Lung (tissue), 12 donors: ENCODE results near the gene OR10G7. TPM values are rescaled to one million over a fixed set of nuclear protein-coding genes. Genes with fewer than 3 reads are reported as not detected.

Experiments used
- ATAC-seq: fragments of 200-7000 bp; cut with Tn5 transposase; one replicate; pipeline ENCODE4 v1.9.1; 2020; ENCODE audit warnings: moderate number of reproducible peaks; ENCODE audit not compliant: insufficient read depth, low FRiP score
- DNase-seq, 3 donors: peaks; one replicate each; pipeline ENCODE4 v3.0.0-alpha.2; 2013 to 2017
- H3K27ac ChIP-seq, 2 donors: one replicate each; pipeline ENCODE4 v1.5.1; 2013; ENCODE audit warnings: mild to moderate bottlenecking in 2 of 2, moderate library complexity in 2 of 2, control low read depth in 1 of 2, inconsistent platforms in 1 of 2, low read depth in 1 of 2, low read length in 1 of 2
- H3K27me3 ChIP-seq, 3 donors: one replicate each; pipeline ENCODE4 v1.5.1; 2013; ENCODE audit warnings: low read length in 2 of 3; ENCODE audit not compliant: control insufficient read depth in 3 of 3, insufficient read depth in 3 of 3
- H3K36me3 ChIP-seq, 4 donors: one replicate each; pipeline ENCODE4 v1.5.1; 2013; ENCODE audit warnings: low read length in 4 of 4, mild to moderate bottlenecking in 1 of 4, moderate library complexity in 1 of 4; ENCODE audit not compliant: control insufficient read depth in 4 of 4, insufficient read depth in 4 of 4
- H3K4me1 ChIP-seq, 5 donors: one replicate each; pipeline ENCODE4 v1.5.1; 2013; ENCODE audit warnings: low read length in 5 of 5, mild to moderate bottlenecking in 2 of 5, moderate library complexity in 1 of 5; ENCODE audit not compliant: control insufficient read depth in 5 of 5, insufficient read depth in 5 of 5
- H3K4me3 ChIP-seq: one replicate; pipeline ENCODE4 v1.5.1; 2013; ENCODE audit warnings: mild to moderate bottlenecking, control low read depth, moderate library complexity
- H3K9ac ChIP-seq, 2 donors: one replicate each; pipeline ENCODE4 v1.5.1; 2013; ENCODE audit warnings: low read length in 2 of 2, control low read depth in 1 of 2; ENCODE audit not compliant: insufficient read depth in 1 of 2
- H3K9me3 ChIP-seq, 4 donors: one replicate each; pipeline ENCODE4 v1.5.1; 2013; ENCODE audit warnings: low read length in 3 of 4, mild to moderate bottlenecking in 1 of 4, moderate library complexity in 1 of 4; ENCODE audit not compliant: control insufficient read depth in 4 of 4, insufficient read depth in 3 of 4
- WGBS, 2 donors: extraction: QIAGEN DNeasy Blood & Tissue Kit; methylation state at CpG; one replicate each; pipeline ENCODE4 v1.1.7; 2013; 5-methylcytosine and 5-hydroxymethylcytosine counted together
- polyA plus RNA-seq, 2 donors: library from polyadenylated mRNA; stranded (reverse); fragments of 200-250 nt; gene quantifications; one replicate each; pipeline ENCODE4 v1.2.1, GENCODE V29; 2013
- total RNA-seq, 2 donors: library from RNA; depleted of rRNA in 1 of 2; stranded (reverse); fragments of >200 nt in 1 of 2; gene quantifications; one replicate each; pipeline ENCODE4 v1.2.1, GENCODE V29; 2014 to 2021
- TF ChIP-seq, protein P1 (sequence below): IDR thresholded peaks from 2 replicates; pipeline ENCODE4 v1.5.1; 2012; ENCODE audit warnings: mild to moderate bottlenecking; ENCODE audit errors: control extremely low read depth, extremely low read depth
- donor health status: control.
- donor health status: control.
- donor health status: Bipolar disorder and iron deficiency.
- donor health status: healthy.
- donor health status: DM: yes; HTN: yes; CAD: no.

The OR10G7 gene
- total and polyA plus RNA-seq, 4 donors = not detected

DNA sequence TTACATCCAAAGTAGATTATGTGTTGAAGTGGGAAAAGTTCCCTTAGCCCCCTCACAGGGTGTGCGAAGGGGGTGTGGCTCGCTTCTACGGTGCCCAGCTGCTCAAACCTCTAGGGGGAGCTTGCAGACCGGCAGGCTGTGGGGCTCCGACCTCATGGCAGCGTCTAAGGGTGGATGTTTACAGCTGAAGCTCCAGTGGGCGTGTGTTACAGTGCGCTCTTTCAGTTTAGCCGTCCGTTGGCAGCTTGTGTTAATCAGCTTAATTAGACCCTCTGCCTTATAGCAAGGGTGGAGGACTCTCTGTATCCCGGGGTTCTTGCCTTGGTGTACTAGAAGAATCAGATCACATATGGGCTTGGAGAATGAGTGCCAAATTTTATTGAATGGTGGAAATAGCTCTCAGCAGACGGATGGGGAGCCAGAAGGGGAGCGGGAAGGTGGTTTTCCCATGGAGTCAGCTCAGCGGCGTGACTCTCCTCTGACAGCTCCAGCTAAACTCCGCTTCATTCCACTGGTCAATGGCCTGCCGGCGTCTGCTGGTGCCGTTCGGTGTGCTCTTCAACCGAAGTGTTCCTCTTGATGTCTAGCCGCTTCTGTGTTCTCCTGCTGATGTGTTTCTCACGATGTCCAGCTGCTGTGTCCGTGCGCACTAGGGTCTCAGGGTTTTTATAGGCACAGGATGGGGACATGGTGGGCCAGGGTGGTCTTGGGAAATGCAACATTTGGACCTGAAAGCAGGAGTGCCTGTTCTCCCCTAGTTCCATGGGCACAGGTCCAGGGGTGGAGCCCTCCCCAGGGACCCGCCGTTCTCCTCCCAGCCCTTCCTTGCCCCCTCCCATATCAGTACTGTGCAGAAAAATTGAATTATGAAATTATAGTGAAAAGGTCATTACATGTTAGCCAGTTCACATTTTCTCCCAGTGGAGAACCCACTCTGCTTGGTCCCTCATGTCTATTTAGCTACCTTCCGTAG is 28.6 kb upstream of the OR10G7 start:
- TF ChIP-seq, protein P1, sequence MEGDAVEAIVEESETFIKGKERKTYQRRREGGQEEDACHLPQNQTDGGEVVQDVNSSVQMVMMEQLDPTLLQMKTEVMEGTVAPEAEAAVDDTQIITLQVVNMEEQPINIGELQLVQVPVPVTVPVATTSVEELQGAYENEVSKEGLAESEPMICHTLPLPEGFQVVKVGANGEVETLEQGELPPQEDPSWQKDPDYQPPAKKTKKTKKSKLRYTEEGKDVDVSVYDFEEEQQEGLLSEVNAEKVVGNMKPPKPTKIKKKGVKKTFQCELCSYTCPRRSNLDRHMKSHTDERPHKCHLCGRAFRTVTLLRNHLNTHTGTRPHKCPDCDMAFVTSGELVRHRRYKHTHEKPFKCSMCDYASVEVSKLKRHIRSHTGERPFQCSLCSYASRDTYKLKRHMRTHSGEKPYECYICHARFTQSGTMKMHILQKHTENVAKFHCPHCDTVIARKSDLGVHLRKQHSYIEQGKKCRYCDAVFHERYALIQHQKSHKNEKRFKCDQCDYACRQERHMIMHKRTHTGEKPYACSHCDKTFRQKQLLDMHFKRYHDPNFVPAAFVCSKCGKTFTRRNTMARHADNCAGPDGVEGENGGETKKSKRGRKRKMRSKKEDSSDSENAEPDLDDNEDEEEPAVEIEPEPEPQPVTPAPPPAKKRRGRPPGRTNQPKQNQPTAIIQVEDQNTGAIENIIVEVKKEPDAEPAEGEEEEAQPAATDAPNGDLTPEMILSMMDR = no peak
- Histone ChIP-seq H3K4me3 (no peak overlapping the region), H3K9ac (no peak overlapping the region), H3K36me3 (no peaks in the 10 kb centered on the region), H3K9me3 (no peaks in the 10 kb centered on the region), H3K4me1 (peaks cover 0 to 5% (median 0%) of the 10 kb centered on the region in 5 donors), H3K27me3 (peaks cover 0 to 18% (median 12%) of the 10 kb centered on the region in 3 donors), H3K27ac (no peak overlapping the region)
- DNase-seq (peak; percentile 68 to 77 (median 73)), ATAC-seq (peak; percentile 63)
- 29 to 46% methylated on average over 28 of the region's 28 CpGs for WGBS, 2 donors

DNA sequence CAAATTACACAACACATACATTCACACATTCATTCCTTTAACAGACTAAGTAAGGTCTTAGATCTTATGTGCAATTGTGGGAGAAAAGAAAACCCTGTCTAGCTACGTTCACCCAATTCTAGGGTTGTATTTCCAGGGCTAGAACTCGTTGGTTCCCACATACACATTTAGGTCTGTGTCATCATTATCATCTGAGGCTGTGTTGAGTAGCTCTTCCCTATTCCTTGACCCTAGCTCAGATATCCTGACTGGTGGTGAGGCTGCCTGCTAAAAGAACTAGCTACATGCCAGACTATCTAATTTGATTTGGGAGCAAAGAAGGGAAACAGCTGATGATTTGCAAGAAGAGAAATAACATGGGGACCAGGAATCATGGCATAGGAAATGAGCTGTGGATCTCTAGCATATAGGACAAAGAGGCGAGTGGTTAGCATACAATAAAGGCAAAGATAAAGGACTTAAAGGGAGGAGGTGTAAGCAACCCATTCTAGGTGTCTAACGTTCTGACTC is 27.5 kb upstream of the OR10G7 start:
- DNase-seq (no peak), ATAC-seq (no peak)
- Histone ChIP-seq H3K4me3 (no peak overlapping the region), H3K9me3 (peaks cover 0 to under 1% (median 0%) of the 10 kb centered on the region in 4 donors), H3K27me3 (peaks cover 0 to 18% (median 15%) of the 10 kb centered on the region in 3 donors), H3K4me1 (peaks cover 0 to 5% (median 0%) of the 10 kb centered on the region in 5 donors), H3K36me3 (no peaks in the 10 kb centered on the region), H3K27ac (no peak overlapping the region), H3K9ac (no peak overlapping the region)
- TF ChIP-seq, protein P1 = no peak
- 49 to 56% methylated on average over 4 of the region's 4 CpGs for WGBS, 2 donors

DNA sequence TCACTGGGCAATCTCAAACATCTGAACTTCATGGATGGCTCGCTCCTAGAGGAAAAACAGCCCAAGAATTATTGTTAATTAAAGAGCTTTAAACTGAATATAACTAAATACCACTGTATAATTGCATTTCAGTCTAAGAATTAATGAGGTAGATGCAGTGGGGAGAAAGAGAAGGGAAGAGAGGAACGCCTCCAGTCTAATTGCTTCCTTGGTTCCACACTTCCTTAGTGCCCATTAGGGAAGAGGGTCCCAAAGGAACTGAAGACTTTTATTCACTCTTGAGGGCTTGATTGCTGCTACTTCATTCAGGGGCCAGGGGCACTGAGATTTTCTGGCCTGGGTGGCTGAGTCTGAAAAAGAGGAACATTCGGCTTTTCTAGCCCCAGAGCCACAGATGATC is 11.8 kb upstream of the OR10G7 start:
- no peaks in the 10 kb centered on the region for H3K4me1 ChIP-seq
- H3K9ac ChIP-seq = no peak overlapping the region
- no peaks in the 10 kb centered on the region for H3K9me3 ChIP-seq
- no peak overlapping the region for H3K27ac ChIP-seq
- no peaks in the 10 kb centered on the region for H3K27me3 ChIP-seq
- TF ChIP-seq, protein P1 = no peak
- H3K4me3 ChIP-seq = no peak overlapping the region
- H3K36me3 ChIP-seq = no peaks in the 10 kb centered on the region
- DNase-seq (no peak), ATAC-seq (no peak)
- WGBS, 2 donors = 93 to 97% methylated on average over 3 of the region's 3 CpGs
